GM19397 (cell line): ENCODE data around the gene EXOC6B.
"Not testable (repeated sequence)": the region's sequence is repeated elsewhere in the genome, so short reads cannot be mapped to it uniquely, and the experiment has no call there.

Experiments used
- ATAC-seq: cut with Tn5 transposase; IDR thresholded peaks from one replicate; pipeline ENCODE4 v1.9.1; 2021; ENCODE audit warnings: mild to moderate bottlenecking, moderate library complexity; ENCODE audit not compliant: unreplicated experiment

Gene EXOC6B

GRCh38 chr2:72555943-72556342 is 269.9 kb downstream of the EXOC6B start:
- ATAC-seq, result no peak

- ATAC-seq, result not testable (repeated sequence)
Observed at GRCh38 chr2:72555363-72555762, 270.5 kb downstream of the EXOC6B start.

- ATAC-seq, result not testable (repeated sequence)
Observed at GRCh38 chr2:72554910-72555309, 270.9 kb downstream of the EXOC6B start.

- no peak for ATAC-seq
Observed at GRCh38 chr2:72554381-72554780, 271.5 kb downstream of the EXOC6B start.

GRCh38 chr2:72548081-72548764 is 277.6 kb downstream of the EXOC6B start:
- no peak for ATAC-seq

GRCh38 chr2:72545790-72546189 is 280.0 kb downstream of the EXOC6B start:
- ATAC-seq, result no peak

GRCh38 chr2:72544554-72544953 is 281.3 kb downstream of the EXOC6B start:
- ATAC-seq, result no peak

GRCh38 chr2:72543497-72544216 is 282.2 kb downstream of the EXOC6B start:
- ATAC-seq, result no peak

- no peak for ATAC-seq
Observed at GRCh38 chr2:72539071-72539552, 286.7 kb downstream of the EXOC6B start.

GRCh38 chr2:72538486-72538885 is 287.3 kb downstream of the EXOC6B start:
- no peak for ATAC-seq

- not testable (repeated sequence) for ATAC-seq
Observed at GRCh38 chr2:72535586-72535985, 290.2 kb downstream of the EXOC6B start.

GRCh38 chr2:72533765-72534164 is 292.1 kb downstream of the EXOC6B start:
- no peak for ATAC-seq

GRCh38 chr2:72527424-72527823 is 298.4 kb downstream of the EXOC6B start:
- no peak for ATAC-seq

- no peak for ATAC-seq
Observed at GRCh38 chr2:72526623-72527022, 299.2 kb downstream of the EXOC6B start.

- ATAC-seq, result no peak
Observed at GRCh38 chr2:72524071-72524470, 301.8 kb downstream of the EXOC6B start.

GRCh38 chr2:72515696-72516095 is 310.1 kb downstream of the EXOC6B start:
- ATAC-seq, result no peak

GRCh38 chr2:72513011-72513410 is 312.8 kb downstream of the EXOC6B start:
- ATAC-seq, result no peak

- ATAC-seq, result no peak
Observed at GRCh38 chr2:72512376-72512775, 313.5 kb downstream of the EXOC6B start.

GRCh38 chr2:72511906-72512305 is 313.9 kb downstream of the EXOC6B start:
- ATAC-seq, result no peak

GRCh38 chr2:72497763-72498162 is 328.1 kb downstream of the EXOC6B start:
- no peak for ATAC-seq

- no peak for ATAC-seq
Observed at GRCh38 chr2:72496479-72496878, 329.4 kb downstream of the EXOC6B start.

GRCh38 chr2:72494392-72494791 is 331.4 kb downstream of the EXOC6B start:
- ATAC-seq, result no peak
